GM23338 (cell line): ENCODE measurements around the gene SIRPD. TPM values are rescaled to one million over a fixed set of nuclear protein-coding genes. Genes with fewer than 3 reads are reported as not detected.

Experiments
- ATAC-seq: fragments of 200-7000 bp; cut with Tn5 transposase; 3 replicates; pipeline ENCODE4 v1.9.1; 2020
- DNase-seq: peaks from one replicate; pipeline ENCODE4 v3.0.0-alpha.2; 2015; ENCODE audit warnings: low spot score
- H2AFZ ChIP-seq: fragments of 200-600 bp; sonication (generic); 2 replicates; pipeline ENCODE4 v1.8.0; 2016; ENCODE audit warnings: antibody characterized with exemption, mild to moderate bottlenecking, moderate library complexity
- H3F3A ChIP-seq: fragments of 200-600 bp; sonication (generic); replicated peaks from 2 replicates; pipeline ENCODE4 v1.8.0; 2017; ENCODE audit warnings: antibody characterized with exemption, mixed run types, low read depth
- H3K27ac ChIP-seq: fragments of 200-600 bp; sonication (generic); 2 replicates; pipeline ENCODE4 v1.6.1; 2016; ENCODE audit warnings: low read depth
- H3K27me3 ChIP-seq: fragments of 200-600 bp; sonication (generic); 2 replicates; pipeline ENCODE4 v1.8.0; 2016; ENCODE audit warnings: mild to moderate bottlenecking, mixed run types, moderate library complexity; ENCODE audit not compliant: insufficient read depth
- H3K36me3 ChIP-seq: fragments of 200-600 bp; sonication (generic); 2 replicates; pipeline ENCODE4 v1.8.0; 2016; ENCODE audit warnings: mild to moderate bottlenecking; ENCODE audit not compliant: insufficient read depth
- H3K4me1 ChIP-seq: fragments of 200-600 bp; sonication (generic); 2 replicates; pipeline ENCODE4 v1.8.0; 2016; ENCODE audit warnings: mild to moderate bottlenecking, moderate library complexity; ENCODE audit not compliant: insufficient read depth
- H3K4me2 ChIP-seq: fragments of 200-600 bp; sonication (generic); 2 replicates; pipeline ENCODE4 v1.7.1; 2017; ENCODE audit warnings: mixed run types
- H3K4me3 ChIP-seq: fragments of 200-600 bp; sonication (generic); 2 replicates; pipeline ENCODE4 v1.6.1; 2016; ENCODE audit warnings: mixed run types
- H3K79me2 ChIP-seq: fragments of 200-600 bp; sonication (generic); replicated peaks from 2 replicates; pipeline ENCODE4 v1.8.0; 2017; ENCODE audit warnings: mild to moderate bottlenecking; ENCODE audit not compliant: insufficient read depth
- H3K9me2 ChIP-seq: fragments of 200-600 bp; sonication (generic); 2 replicates; pipeline ENCODE4 v1.8.0; 2017; ENCODE audit not compliant: insufficient read depth
- H4K20me1 ChIP-seq: fragments of 200-600 bp; sonication (generic); replicated peaks from 2 replicates; pipeline ENCODE4 v1.8.0; 2017; ENCODE audit warnings: mild to moderate bottlenecking; ENCODE audit not compliant: insufficient read depth
- H3K27ac Mint-ChIP-seq: 2 replicates; pipeline ENCODE4 v1.8.0; 2020; ENCODE audit warnings: inconsistent platforms, mild to moderate bottlenecking, moderate library complexity, mixed read lengths
- H3K27me3 Mint-ChIP-seq: 3 replicates; pipeline ENCODE4 v1.8.0; 2022; ENCODE audit warnings: low read depth, mild to moderate bottlenecking, moderate library complexity, mixed read lengths, inconsistent platforms; ENCODE audit not compliant: insufficient read depth, poor library complexity
- H3K36me3 Mint-ChIP-seq: 3 replicates; pipeline ENCODE4 v1.8.0; 2021; ENCODE audit warnings: low read depth, mild to moderate bottlenecking, inconsistent platforms, moderate library complexity, mixed read lengths
- H3K4me1 Mint-ChIP-seq: 3 replicates; pipeline ENCODE4 v1.8.0; 2020; ENCODE audit warnings: mild to moderate bottlenecking, inconsistent platforms, mixed read lengths
- H3K4me3 Mint-ChIP-seq: 3 replicates; pipeline ENCODE4 v1.8.0; 2021; ENCODE audit warnings: moderate library complexity, mild to moderate bottlenecking, inconsistent platforms, mixed read lengths
- H3K9me3 Mint-ChIP-seq: 3 replicates; pipeline ENCODE4 v1.8.0; 2020; ENCODE audit warnings: moderate library complexity, mild to moderate bottlenecking, inconsistent platforms, mixed read lengths
- CREB1 ChIP-seq: fragments of 250-450 bp; sonication (Bioruptor Pico); IDR thresholded peaks from 2 replicates; pipeline ENCODE4 v1.5.0; 2020; ENCODE audit warnings: low read depth, mild to moderate bottlenecking, moderate library complexity
- EZH2 ChIP-seq: fragments of 200-600 bp; sonication (generic); IDR thresholded peaks from one replicate; pipeline ENCODE4 v1.8.0; 2017; ENCODE audit warnings: antibody characterized with exemption, mild to moderate bottlenecking, low read depth; ENCODE audit not compliant: unreplicated experiment
- EZH2phosphoT487 ChIP-seq: fragments of 200-600 bp; sonication (generic); IDR thresholded peaks from one replicate; pipeline ENCODE4 v1.8.1; 2018; ENCODE audit warnings: antibody characterized with exemption; ENCODE audit not compliant: unreplicated experiment
- JUNB ChIP-seq: IDR thresholded peaks from one replicate; pipeline ENCODE4 v1.6.1; 2016; ENCODE audit warnings: antibody characterized with exemption; ENCODE audit not compliant: unreplicated experiment
- NANOG ChIP-seq: IDR thresholded peaks from 2 replicates; pipeline ENCODE4 v1.6.1; 2016; ENCODE audit warnings: antibody characterized with exemption, borderline replicate concordance
- POLR2AphosphoS5 ChIP-seq: IDR thresholded peaks from 2 replicates; pipeline ENCODE4 v1.6.1; 2016; ENCODE audit warnings: antibody characterized with exemption, low read depth
- ZNF114 ChIP-seq: fragments of 250-450 bp; sonication (Bioruptor Pico); IDR thresholded peaks from 2 replicates; pipeline ENCODE4 v1.5.0; 2020; ENCODE audit warnings: mild to moderate bottlenecking, moderate library complexity
- ZNF331 ChIP-seq: fragments of 250-450 bp; sonication (Bioruptor Pico); IDR thresholded peaks from 2 replicates; pipeline ENCODE4 v1.5.0; 2020; ENCODE audit warnings: low read depth, mild to moderate bottlenecking, moderate library complexity
- polyA plus RNA-seq: library from polyadenylated mRNA; unstranded; fragments of >200 nt; fragmentation: Nextera tagmentation; extraction: Ambion mirVana; gene quantifications from 2 replicates; pipeline ENCODE4 v1.2.1, GENCODE V29; 2016
- total RNA-seq: library from RNA; depleted of rRNA; stranded (reverse); fragments of >200 nt; shearing (Covaris generic); gene quantifications from 2 replicates; pipeline ENCODE4 v1.2.3, GENCODE V29; 2014
- TF ChIP-seq, protein P1 (sequence below): IDR thresholded peaks from 2 replicates; pipeline ENCODE4 v1.6.1; 2016; ENCODE audit warnings: antibody characterized with exemption
- TF ChIP-seq, protein P2 (sequence below): IDR thresholded peaks from one replicate; pipeline ENCODE4 v1.6.1; 2018; ENCODE audit warnings: antibody characterized with exemption; ENCODE audit not compliant: unreplicated experiment
- TF ChIP-seq, protein P3 (sequence below), 2 experiments: fragments of 200-600 bp in 1 of 2; sonication (generic) in 1 of 2; conservative IDR thresholded peaks; 2 replicates each; pipeline versions ENCODE4 v1.5.1 to v1.6.1; 2016 to 2017; ENCODE audit warnings: antibody characterized with exemption in 2 of 2, low read depth in 2 of 2, mild to moderate bottlenecking in 2 of 2, moderate library complexity in 1 of 2
- TF ChIP-seq, protein P4 (sequence below): fragments of 250-450 bp; sonication (Bioruptor Pico); IDR thresholded peaks from 2 replicates; pipeline ENCODE4 v1.5.0; 2020; ENCODE audit warnings: mild to moderate bottlenecking, moderate library complexity

SIRPD gene
- total and polyA plus RNA-seq, 2 experiments from 2014 or later, result not detected

DNA sequence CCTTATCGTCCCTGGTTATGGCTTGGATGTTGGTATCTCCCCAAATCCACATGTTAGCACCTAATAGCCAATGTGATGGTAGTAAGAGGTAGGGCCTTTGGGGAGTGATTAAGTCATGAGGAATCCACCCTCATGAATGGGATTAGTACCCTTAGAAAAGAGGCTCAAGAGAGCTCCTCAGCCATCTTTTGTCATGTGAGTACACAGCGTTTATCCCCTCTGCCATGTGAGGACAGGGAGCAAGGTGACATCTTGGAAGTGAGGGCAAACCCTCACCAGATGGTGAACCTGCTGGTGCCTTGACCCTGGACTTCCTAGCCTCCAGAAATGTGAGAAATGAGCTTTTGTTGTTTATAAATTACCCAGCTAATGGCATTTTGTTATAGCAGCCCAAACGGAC lies 50.2 kb downstream of the SIRPD start:
- Histone ChIP-seq H3K27me3 (no peaks in the 10 kb centered on the region), H4K20me1 (no peaks in the 10 kb centered on the region), H3K79me2 (no peaks in the 10 kb centered on the region), H2AFZ (no peak overlapping the region), H3F3A (no peaks in the 10 kb centered on the region), H3K4me2 (no peak overlapping the region), H3K4me3 (no peak overlapping the region), H3K9me2 (no peaks in the 10 kb centered on the region), H3K4me1 (no peaks in the 10 kb centered on the region), H3K27ac (no peak overlapping the region), H3K36me3 (no peaks in the 10 kb centered on the region)
- H3K27ac Mint-ChIP-seq, result no peak overlapping the region
- no peak overlapping the region for H3K4me3 Mint-ChIP-seq
- H3K27me3 Mint-ChIP-seq, result no peaks in the 10 kb centered on the region
- DNase-seq (no peak), ATAC-seq (no peak)
- H3K9me3 Mint-ChIP-seq, result peaks cover 11% of the 10 kb centered on the region
- no peak for TF ChIP-seq ZNF331 (CRISPR knock-in tag)
- TF ChIP-seq, protein P1, sequence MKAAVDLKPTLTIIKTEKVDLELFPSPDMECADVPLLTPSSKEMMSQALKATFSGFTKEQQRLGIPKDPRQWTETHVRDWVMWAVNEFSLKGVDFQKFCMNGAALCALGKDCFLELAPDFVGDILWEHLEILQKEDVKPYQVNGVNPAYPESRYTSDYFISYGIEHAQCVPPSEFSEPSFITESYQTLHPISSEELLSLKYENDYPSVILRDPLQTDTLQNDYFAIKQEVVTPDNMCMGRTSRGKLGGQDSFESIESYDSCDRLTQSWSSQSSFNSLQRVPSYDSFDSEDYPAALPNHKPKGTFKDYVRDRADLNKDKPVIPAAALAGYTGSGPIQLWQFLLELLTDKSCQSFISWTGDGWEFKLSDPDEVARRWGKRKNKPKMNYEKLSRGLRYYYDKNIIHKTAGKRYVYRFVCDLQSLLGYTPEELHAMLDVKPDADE, result no peak
- TF ChIP-seq, protein P2, sequence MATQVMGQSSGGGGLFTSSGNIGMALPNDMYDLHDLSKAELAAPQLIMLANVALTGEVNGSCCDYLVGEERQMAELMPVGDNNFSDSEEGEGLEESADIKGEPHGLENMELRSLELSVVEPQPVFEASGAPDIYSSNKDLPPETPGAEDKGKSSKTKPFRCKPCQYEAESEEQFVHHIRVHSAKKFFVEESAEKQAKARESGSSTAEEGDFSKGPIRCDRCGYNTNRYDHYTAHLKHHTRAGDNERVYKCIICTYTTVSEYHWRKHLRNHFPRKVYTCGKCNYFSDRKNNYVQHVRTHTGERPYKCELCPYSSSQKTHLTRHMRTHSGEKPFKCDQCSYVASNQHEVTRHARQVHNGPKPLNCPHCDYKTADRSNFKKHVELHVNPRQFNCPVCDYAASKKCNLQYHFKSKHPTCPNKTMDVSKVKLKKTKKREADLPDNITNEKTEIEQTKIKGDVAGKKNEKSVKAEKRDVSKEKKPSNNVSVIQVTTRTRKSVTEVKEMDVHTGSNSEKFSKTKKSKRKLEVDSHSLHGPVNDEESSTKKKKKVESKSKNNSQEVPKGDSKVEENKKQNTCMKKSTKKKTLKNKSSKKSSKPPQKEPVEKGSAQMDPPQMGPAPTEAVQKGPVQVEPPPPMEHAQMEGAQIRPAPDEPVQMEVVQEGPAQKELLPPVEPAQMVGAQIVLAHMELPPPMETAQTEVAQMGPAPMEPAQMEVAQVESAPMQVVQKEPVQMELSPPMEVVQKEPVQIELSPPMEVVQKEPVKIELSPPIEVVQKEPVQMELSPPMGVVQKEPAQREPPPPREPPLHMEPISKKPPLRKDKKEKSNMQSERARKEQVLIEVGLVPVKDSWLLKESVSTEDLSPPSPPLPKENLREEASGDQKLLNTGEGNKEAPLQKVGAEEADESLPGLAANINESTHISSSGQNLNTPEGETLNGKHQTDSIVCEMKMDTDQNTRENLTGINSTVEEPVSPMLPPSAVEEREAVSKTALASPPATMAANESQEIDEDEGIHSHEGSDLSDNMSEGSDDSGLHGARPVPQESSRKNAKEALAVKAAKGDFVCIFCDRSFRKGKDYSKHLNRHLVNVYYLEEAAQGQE, result no peak
- no peak for TF ChIP-seq EZH2phosphoT487
- TF ChIP-seq CREB1 (CRISPR knock-in tag), result no peak
- TF ChIP-seq JUNB, result no peak
- TF ChIP-seq, protein P3, sequence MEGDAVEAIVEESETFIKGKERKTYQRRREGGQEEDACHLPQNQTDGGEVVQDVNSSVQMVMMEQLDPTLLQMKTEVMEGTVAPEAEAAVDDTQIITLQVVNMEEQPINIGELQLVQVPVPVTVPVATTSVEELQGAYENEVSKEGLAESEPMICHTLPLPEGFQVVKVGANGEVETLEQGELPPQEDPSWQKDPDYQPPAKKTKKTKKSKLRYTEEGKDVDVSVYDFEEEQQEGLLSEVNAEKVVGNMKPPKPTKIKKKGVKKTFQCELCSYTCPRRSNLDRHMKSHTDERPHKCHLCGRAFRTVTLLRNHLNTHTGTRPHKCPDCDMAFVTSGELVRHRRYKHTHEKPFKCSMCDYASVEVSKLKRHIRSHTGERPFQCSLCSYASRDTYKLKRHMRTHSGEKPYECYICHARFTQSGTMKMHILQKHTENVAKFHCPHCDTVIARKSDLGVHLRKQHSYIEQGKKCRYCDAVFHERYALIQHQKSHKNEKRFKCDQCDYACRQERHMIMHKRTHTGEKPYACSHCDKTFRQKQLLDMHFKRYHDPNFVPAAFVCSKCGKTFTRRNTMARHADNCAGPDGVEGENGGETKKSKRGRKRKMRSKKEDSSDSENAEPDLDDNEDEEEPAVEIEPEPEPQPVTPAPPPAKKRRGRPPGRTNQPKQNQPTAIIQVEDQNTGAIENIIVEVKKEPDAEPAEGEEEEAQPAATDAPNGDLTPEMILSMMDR (conservative IDR thresholded peaks at IDR 0.05; ENCODE audit: low read depth in 2 of 2), result no peak
- no peak for TF ChIP-seq POLR2AphosphoS5
- no peak for TF ChIP-seq EZH2
- TF ChIP-seq ZNF114 (CRISPR knock-in tag), result no peak
- TF ChIP-seq NANOG, result no peak
- TF ChIP-seq, protein P4, sequence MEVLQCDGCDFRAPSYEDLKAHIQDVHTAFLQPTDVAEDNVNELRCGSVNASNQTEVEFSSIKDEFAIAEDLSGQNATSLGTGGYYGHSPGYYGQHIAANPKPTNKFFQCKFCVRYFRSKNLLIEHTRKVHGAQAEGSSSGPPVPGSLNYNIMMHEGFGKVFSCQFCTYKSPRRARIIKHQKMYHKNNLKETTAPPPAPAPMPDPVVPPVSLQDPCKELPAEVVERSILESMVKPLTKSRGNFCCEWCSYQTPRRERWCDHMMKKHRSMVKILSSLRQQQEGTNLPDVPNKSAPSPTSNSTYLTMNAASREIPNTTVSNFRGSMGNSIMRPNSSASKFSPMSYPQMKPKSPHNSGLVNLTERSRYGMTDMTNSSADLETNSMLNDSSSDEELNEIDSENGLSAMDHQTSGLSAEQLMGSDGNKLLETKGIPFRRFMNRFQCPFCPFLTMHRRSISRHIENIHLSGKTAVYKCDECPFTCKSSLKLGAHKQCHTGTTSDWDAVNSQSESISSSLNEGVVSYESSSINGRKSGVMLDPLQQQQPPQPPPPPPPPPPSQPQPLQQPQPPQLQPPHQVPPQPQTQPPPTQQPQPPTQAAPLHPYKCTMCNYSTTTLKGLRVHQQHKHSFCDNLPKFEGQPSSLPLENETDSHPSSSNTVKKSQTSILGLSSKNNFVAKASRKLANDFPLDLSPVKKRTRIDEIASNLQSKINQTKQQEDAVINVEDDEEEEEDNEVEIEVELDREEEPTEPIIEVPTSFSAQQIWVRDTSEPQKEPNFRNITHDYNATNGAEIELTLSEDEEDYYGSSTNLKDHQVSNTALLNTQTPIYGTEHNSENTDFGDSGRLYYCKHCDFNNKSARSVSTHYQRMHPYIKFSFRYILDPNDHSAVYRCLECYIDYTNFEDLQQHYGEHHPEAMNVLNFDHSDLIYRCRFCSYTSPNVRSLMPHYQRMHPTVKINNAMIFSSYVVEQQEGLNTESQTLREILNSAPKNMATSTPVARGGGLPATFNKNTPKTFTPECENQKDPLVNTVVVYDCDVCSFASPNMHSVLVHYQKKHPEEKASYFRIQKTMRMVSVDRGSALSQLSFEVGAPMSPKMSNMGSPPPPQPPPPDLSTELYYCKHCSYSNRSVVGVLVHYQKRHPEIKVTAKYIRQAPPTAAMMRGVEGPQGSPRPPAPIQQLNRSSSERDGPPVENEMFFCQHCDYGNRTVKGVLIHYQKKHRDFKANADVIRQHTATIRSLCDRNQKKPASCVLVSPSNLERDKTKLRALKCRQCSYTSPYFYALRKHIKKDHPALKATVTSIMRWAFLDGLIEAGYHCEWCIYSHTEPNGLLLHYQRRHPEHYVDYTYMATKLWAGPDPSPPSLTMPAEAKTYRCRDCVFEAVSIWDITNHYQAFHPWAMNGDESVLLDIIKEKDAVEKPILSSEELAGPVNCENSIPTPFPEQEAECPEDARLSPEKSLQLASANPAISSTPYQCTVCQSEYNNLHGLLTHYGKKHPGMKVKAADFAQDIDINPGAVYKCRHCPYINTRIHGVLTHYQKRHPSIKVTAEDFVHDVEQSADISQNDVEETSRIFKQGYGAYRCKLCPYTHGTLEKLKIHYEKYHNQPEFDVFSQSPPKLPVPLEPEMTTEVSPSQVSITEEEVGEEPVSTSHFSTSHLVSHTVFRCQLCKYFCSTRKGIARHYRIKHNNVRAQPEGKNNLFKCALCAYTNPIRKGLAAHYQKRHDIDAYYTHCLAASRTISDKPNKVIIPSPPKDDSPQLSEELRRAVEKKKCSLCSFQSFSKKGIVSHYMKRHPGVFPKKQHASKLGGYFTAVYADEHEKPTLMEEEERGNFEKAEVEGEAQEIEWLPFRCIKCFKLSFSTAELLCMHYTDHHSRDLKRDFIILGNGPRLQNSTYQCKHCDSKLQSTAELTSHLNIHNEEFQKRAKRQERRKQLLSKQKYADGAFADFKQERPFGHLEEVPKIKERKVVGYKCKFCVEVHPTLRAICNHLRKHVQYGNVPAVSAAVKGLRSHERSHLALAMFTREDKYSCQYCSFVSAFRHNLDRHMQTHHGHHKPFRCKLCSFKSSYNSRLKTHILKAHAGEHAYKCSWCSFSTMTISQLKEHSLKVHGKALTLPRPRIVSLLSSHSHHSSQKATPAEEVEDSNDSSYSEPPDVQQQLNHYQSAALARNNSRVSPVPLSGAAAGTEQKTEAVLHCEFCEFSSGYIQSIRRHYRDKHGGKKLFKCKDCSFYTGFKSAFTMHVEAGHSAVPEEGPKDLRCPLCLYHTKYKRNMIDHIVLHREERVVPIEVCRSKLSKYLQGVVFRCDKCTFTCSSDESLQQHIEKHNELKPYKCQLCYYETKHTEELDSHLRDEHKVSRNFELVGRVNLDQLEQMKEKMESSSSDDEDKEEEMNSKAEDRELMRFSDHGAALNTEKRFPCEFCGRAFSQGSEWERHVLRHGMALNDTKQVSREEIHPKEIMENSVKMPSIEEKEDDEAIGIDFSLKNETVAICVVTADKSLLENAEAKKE (CRISPR knock-in tag), result no peak
- H3K4me1 Mint-ChIP-seq, result no peaks in the 10 kb centered on the region; the same call in 2 of the 3 replicates
- peaks cover 4% of the 10 kb centered on the region; the same call in 2 of the 3 replicates for H3K36me3 Mint-ChIP-seq
